HPDE6-E6E7 (cell line): Measurements from ENCODE around the gene CCDC170.
A peak's percentile ranks its signal among the peaks of the same experiment; 100 is the strongest.

Experiments used
- DNase-seq: peaks from one replicate; pipeline ENCODE4 v3.0.0; 2011; ENCODE audit warnings: missing footprints; ENCODE audit errors: extremely low spot score

CCDC170 gene

GRCh38 chr6:151616600-151616999 is 122.8 kb downstream of the CCDC170 start:
- DNase-seq, result no peak

GRCh38 chr6:151617539-151617938 is 123.7 kb downstream of the CCDC170 start:
- no peak for DNase-seq

GRCh38 chr6:151618717-151619116 is 124.9 kb downstream of the CCDC170 start:
- DNase-seq, result no peak

GRCh38 chr6:151620179-151620578 is 126.4 kb downstream of the CCDC170 start:
- no peak for DNase-seq

- no peak for DNase-seq
Observed at GRCh38 chr6:151624071-151624470, 130.3 kb downstream of the CCDC170 start.

- DNase-seq, result no peak
Observed at GRCh38 chr6:151624481-151624880, 130.7 kb downstream of the CCDC170 start.

- DNase-seq, result no peak
Observed at GRCh38 chr6:151624900-151625536, 131.2 kb downstream of the CCDC170 start.

- peak; percentile 65 for DNase-seq
Observed at GRCh38 chr6:151627689-151628444, 134.1 kb downstream of the CCDC170 start.

- DNase-seq, result peak; percentile 26
Observed at GRCh38 chr6:151629791-151630190, 136.0 kb downstream of the CCDC170 start.

- DNase-seq, result no peak
Observed at GRCh38 chr6:151630387-151630786, 136.6 kb downstream of the CCDC170 start.

GRCh38 chr6:151630991-151631655 is 137.3 kb downstream of the CCDC170 start:
- DNase-seq, result no peak

- no peak for DNase-seq
Observed at GRCh38 chr6:151632415-151632987, 138.7 kb downstream of the CCDC170 start.

- no peak for DNase-seq
Observed at GRCh38 chr6:151633526-151634335, 139.9 kb downstream of the CCDC170 start.

- DNase-seq, result no peak
Observed at GRCh38 chr6:151634336-151634720, 140.5 kb downstream of the CCDC170 start.

- DNase-seq, result no peak
Observed at GRCh38 chr6:151635741-151636140, 141.9 kb downstream of the CCDC170 start.

GRCh38 chr6:151637814-151638213 is 144.0 kb downstream of the CCDC170 start:
- no peak for DNase-seq

- no peak for DNase-seq
Observed at GRCh38 chr6:151639750-151640149, 145.9 kb downstream of the CCDC170 start.

- no peak for DNase-seq
Observed at GRCh38 chr6:151641028-151641427, 147.2 kb downstream of the CCDC170 start.

- DNase-seq, result no peak
Observed at GRCh38 chr6:151647976-151648639, 154.3 kb downstream of the CCDC170 start.

GRCh38 chr6:151649835-151650234 is 156.0 kb downstream of the CCDC170 start:
- DNase-seq, result no peak

- no peak for DNase-seq
Observed at GRCh38 chr6:151651639-151652038, 157.8 kb downstream of the CCDC170 start.
